ENCODE results near the gene HEBP1. TPM values are rescaled to one million over a fixed set of nuclear protein-coding genes. Genes with fewer than 3 reads are reported as not detected.

HEBP1 gene
- total RNA-seq = 38.5 and 43.6 TPM in 2 replicates

GRCh38 chr12:12999959-13000615 lies at the start of gene HEBP1:
Gene HEBP1 (minus strand): TSS chr12:13000265. CDS start chr12:13000114, 151 bp downstream.

DNA sequence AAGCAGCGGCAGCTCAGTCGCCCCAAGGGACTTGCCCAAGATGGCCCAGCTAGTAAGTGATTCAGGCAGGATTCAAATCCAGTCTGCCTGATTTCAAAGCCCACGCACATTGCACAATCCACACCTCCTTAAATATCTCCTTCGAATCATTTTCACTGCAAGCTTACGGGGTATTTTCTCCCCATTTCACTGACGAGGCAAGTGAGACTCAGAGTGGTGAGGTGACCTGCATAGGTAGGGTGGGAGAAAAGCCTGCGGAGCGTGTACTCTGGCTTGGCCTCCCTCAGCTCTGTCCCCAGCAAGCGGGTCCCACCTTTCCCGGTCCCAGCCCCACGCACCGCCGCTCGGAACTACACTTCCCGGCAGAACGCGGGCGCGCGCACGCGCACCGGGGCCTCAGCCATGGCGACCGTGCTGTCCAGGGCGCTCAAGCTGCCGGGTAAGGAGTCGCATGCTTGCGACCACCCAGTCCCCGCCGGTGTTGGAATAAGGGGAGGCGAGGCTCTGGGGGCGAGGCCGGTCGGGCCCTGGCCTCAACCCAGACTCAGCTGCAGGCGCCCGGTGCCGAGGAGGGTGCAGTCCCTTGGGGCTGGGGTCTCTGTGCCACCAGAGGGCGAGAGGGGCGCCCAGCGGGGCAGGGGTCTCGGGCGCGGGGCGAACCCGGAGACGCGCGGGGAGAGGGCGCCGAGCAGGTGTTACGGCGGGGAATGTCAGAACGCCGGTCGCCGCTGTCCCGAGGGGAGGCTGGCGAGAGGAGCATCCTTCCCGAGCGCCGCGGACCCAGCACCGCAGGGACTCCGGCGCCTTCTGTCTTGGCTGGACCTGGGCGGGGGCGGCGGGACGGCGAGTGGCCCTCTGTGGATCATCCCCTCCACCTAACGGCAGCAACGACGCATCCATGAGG lies 44.2 kb upstream of the HEBP1 start, which contains the start of gene FAM234B:
Gene FAM234B, plus strand, starts transcription at position 380 of the 904 bp plus-strand sequence. Its CDS starts 23 bp downstream, at position 403.

DNA sequence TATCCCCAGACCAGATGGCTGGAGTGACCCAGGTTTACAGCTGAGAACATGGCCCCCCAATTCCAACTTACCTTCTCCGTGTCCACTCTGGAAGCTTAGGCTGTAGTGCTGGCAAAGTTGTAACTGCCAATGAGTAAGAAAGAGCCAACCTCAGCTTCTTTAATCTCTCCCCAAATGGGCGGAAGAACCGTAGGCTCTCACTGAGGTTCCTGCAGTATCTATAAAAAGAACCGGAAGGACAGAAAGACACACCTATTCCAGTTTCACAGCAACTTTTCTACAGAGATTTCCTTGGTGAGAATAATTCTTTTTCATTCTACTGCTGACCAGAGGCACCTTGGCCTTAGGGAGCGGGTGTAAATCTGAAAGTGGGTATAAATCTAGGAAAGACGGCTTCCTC lies 48.0 kb downstream of the HEBP1 start, which contains the start of gene GPRC5D:
Gene GPRC5D, minus strand, starts transcription at position 135 of the 400 bp plus-strand sequence. CDS start 1,786 bp downstream, outside the sequence.

Other genes with a start within 250 kb of the HEBP1 start
- gene APOLD1, start 214.6 kb downstream of the HEBP1 start, total RNA-seq = 0.77 and 2.0 TPM in 2 replicates
- 56.0 and 62.5 TPM in 2 replicates for gene DDX47, start 186.9 kb downstream of the HEBP1 start, total RNA-seq
- gene GPRC5A, start 108.7 kb downstream of the HEBP1 start, total RNA-seq = 8.1 and 14.6 TPM in 2 replicates
- gene GPRC5D, start 48.1 kb downstream of the HEBP1 start, total RNA-seq = not detected in 2 replicates
- 7.7 and 9.5 TPM in 2 replicates for gene FAM234B, start 44.1 kb upstream of the HEBP1 start, total RNA-seq
- gene GSG1, start 103.4 kb upstream of the HEBP1 start, total RNA-seq = 2.3 and 55.0 TPM in 2 replicates
- 472 and 513 TPM in 2 replicates for gene EMP1, start 196.5 kb upstream of the HEBP1 start, total RNA-seq

All from pericardium fibroblast (primary cell).